Bronchial epithelial cell (primary cell): ENCODE data around the gene CCDC197. TPM values are rescaled to one million over a fixed set of nuclear protein-coding genes. Genes with fewer than 3 reads are reported as not detected.
A peak's percentile ranks its signal among the peaks of the same experiment; 100 is the strongest.

Experiments
- DNase-seq: peaks from one replicate; pipeline ENCODE4 v3.0.0-alpha.2; 2010; ENCODE audit warnings: low read depth
- FAIRE-seq: peaks from 2 replicates; lab custom pipeline; 2011; peaks lifted over from hg19 to GRCh38; lab: Jason Lieb, UNC
- H3K27me3 ChIP-seq: 2 replicates; pipeline ENCODE4 v1.5.1; 2011; ENCODE audit warnings: low read length; ENCODE audit not compliant: control insufficient read depth, insufficient read depth
- H3K36me3 ChIP-seq: 2 replicates; pipeline ENCODE4 v1.5.1; 2011; ENCODE audit warnings: low read length; ENCODE audit not compliant: control insufficient read depth, insufficient read depth
- H3K4me3 ChIP-seq: 2 replicates; pipeline ENCODE4 v1.5.1; 2011; ENCODE audit warnings: mild to moderate bottlenecking, low read depth, low read length, control low read depth
- total RNA-seq: library from RNA; depleted of rRNA; stranded (reverse); fragments of >200 nt; gene quantifications from 2 replicates; pipeline ENCODE4 v1.2.1, GENCODE V29; 2014
- TF ChIP-seq, protein P1 (sequence below): IDR thresholded peaks from 2 replicates; pipeline ENCODE4 v1.5.1; 2011; ENCODE audit warnings: mild to moderate bottlenecking, moderate library complexity, low read length, control low read depth, inconsistent platforms; ENCODE audit not compliant: insufficient read depth, severe bottlenecking

Gene CCDC197
- total RNA-seq, 1 donor from 2014 or later: not detected

DNA sequence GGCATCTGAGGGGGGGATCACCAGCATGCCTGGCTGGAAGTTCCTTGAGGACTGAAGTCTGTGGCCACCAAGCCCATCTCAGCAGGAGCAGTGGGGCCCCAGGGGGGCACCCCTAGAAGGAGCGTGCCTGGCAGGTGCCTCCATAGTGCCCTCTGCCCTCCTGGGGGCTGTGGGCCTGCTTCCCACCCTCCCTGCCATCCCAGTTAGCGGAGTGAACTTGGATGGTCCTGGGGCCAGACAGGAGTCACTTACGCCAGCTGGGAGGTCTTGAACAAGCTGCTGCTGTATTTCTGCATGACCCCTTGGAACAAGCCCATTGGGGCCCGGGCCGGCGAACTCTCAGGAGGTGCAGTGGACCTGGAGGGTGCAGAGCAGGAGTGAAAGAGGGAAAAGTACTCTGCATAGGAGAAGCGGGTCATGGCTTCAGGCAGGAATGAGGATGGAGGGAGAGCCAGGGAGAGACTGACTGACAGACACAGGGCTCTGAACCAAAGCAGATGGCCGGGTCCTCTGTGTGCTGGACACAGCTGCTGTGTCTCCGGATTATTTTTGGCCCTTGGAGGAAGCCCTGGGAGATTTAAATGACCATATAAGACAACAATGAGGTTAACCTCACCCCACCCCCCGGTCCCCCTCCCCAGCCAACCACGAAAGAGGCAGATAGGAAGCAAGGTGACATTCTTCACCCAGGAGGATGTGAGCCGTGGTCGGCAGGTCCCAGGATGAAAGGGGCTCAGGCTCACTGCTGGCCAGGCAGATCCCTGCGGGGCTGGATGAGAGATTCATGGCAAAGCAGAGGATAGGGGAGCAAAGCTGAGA lies 40.4 kb upstream of the CCDC197 start:
- no peak for FAIRE-seq
- no peak for DNase-seq
- TF ChIP-seq, protein P1, sequence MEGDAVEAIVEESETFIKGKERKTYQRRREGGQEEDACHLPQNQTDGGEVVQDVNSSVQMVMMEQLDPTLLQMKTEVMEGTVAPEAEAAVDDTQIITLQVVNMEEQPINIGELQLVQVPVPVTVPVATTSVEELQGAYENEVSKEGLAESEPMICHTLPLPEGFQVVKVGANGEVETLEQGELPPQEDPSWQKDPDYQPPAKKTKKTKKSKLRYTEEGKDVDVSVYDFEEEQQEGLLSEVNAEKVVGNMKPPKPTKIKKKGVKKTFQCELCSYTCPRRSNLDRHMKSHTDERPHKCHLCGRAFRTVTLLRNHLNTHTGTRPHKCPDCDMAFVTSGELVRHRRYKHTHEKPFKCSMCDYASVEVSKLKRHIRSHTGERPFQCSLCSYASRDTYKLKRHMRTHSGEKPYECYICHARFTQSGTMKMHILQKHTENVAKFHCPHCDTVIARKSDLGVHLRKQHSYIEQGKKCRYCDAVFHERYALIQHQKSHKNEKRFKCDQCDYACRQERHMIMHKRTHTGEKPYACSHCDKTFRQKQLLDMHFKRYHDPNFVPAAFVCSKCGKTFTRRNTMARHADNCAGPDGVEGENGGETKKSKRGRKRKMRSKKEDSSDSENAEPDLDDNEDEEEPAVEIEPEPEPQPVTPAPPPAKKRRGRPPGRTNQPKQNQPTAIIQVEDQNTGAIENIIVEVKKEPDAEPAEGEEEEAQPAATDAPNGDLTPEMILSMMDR: no peak
- H3K36me3 ChIP-seq: no peaks in the 10 kb centered on the region
- H3K4me3 ChIP-seq: no peak overlapping the region
- no peaks in the 10 kb centered on the region for H3K27me3 ChIP-seq

DNA sequence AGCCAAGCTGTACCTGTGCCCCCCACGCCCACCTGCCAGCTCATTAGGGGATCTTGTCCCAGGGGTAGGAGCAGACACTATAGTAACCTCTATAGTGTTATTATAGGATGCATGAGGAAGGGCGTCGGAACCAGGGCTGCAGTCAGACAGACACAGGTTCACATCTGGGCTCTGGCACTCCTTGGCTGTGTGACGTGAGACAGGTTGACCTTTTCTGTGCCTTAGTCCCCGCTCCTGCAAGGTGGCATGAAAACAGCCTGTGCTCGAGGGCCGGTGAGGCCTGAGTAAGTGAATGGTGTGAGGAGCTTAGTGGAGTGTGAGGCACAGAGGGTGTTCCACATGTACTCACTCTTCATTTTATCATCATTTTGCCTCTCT lies 39.8 kb upstream of the CCDC197 start:
- H3K36me3 ChIP-seq: no peaks in the 10 kb centered on the region
- TF ChIP-seq, protein P1: no peak
- no peaks in the 10 kb centered on the region for H3K27me3 ChIP-seq
- DNase-seq (no peak), FAIRE-seq (no peak)
- H3K4me3 ChIP-seq: no peak overlapping the region

DNA sequence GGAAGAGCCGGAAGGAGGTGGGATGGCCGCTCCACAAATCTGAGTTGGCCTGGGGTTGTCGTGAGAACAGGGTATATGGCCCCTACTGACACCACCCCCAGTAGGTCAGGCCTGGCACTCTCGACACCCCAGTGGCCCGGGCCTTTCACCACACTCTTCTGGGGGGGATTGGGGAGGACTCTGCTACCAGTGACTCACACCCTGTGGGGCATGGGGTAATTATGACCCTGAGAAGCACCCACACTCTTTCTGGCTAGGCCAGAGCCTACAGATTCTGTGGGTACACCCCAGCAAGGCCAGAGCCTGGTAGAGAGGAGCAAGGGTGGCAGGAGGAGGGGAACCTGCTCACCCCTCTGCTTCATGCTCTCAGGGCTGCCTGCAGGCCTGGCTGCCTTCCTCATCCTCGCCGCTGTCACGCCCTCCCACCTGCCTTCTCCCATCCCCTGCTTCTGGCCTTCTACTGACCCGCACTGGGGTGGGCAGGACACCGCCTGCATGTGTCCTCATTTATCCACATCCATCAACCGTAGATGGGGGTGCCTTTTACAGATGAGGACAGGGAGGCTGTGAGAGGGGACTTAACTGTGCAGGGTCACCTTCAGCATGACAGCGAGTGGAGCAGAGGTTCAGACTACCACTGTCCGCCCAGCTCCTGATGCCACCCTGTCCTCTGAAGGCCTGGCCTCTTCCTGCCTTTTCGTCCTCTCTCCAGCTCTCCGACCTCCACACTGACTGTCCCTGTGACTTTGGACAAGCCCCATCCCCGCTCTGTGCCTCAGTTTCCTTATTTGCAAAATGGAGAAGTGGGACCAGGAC lies 39.1 kb upstream of the CCDC197 start:
- TF ChIP-seq, protein P1: no peak
- Histone ChIP-seq H3K36me3 (no peaks in the 10 kb centered on the region), H3K27me3 (no peaks in the 10 kb centered on the region), H3K4me3 (no peak overlapping the region)
- DNase-seq (no peak), FAIRE-seq (no peak)

DNA sequence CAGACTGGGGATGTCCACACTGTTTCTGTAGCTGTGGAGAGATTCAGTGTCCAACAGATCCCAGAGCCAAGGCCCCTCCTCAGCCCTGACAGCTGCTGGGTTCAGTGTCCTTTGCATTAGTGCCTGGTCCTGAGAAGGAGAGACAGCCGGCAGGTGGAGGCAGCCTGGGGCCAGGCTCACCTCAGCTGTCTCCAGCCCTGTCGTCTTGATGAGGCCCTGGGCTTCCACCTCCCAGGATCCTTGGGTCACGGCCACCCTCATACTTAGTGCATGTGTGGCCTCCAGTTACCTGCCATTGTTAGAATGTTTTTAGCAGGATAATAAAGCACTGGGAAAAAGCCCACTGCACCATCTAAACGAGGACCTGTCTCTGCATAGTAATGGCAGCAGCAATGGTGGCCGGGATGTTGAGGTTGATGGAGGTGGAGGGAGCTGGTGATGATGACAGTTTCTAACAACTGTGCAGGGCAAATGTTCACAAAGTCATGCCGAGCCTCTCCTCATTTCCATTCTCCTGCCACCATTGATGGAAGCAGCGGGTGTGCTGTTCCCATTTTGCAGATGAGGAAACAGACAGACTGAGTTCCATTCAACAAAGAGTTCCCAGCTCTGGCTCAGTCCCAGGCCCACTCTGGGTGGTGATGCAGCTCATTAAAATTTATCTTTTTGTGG lies 38.4 kb upstream of the CCDC197 start:
- Histone ChIP-seq H3K4me3 (no peak overlapping the region), H3K27me3 (no peaks in the 10 kb centered on the region), H3K36me3 (no peaks in the 10 kb centered on the region)
- FAIRE-seq (no peak), DNase-seq (no peak)
- TF ChIP-seq, protein P1: no peak

DNA sequence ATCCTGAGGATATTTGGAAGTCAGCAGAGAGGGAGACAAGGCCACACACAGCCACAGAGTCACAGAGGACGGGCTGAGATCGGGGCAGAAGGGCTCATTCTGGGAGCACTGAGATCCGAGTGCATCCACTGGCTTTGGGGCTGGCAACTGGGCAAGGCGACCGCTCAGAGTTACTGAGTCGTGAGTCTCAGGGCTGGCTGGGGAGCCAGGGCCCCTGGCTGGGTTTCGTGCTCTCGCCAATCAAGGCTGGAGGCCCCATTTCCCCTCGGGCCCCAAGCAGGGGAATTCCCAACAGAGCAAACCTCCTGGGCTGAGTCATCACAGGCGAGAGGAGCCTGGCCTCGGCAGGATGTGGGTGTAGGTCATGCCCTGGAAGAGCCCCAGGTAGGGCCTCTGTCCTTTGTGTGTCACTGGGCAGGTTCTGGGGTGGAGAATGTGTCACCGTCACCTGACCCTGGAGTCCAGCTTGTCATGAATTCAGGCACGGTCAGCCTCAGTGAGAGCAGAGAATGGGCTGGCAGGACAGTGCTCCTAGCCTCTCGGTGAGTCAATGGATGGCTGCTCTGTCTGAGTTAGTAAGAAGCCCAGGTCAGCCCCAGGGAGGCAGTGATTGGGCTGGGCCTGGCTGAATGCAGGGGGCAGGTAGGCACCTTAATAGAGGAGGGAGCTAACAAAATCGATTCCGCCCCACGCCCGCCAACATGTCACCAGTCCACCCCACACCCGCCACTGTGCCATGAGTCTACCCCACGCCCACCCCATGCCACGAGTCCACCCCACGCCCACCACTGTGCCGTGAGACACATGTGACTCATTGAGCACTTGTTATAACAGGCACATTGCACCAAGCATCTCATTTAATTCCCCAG lies 37.6 kb upstream of the CCDC197 start:
- Histone ChIP-seq H3K27me3 (no peaks in the 10 kb centered on the region), H3K36me3 (no peaks in the 10 kb centered on the region), H3K4me3 (no peak overlapping the region)
- FAIRE-seq: no peak
- TF ChIP-seq, protein P1: no peak
- DNase-seq: peak; percentile 96
